Transverse colon (tissue), 3 donors: ENCODE results near the gene OXT.

ENCODE experiments used
- CTCF ChIP-seq, 5 experiments: fragments of 200-600 bp in 3 of 5; fragments of 450-650 bp in 2 of 5; sonication (generic) in 3 of 5; IDR thresholded peaks; 1 replicate in 2 of 5; 2 replicates in 3 of 5; pipeline ENCODE4 v1.5.1; 2016 to 2017; ENCODE audit warnings: antibody characterized with exemption in 5 of 5, inconsistent platforms in 3 of 5, mild to moderate bottlenecking in 2 of 5, moderate library complexity in 1 of 5
- EP300 ChIP-seq: sonication (generic); formaldehyde crosslinking; IDR thresholded peaks from one replicate; pipeline ENCODE4 v1.6.1; 2017; ENCODE audit warnings: antibody characterized with exemption, low read depth
- POLR2A ChIP-seq: fragments of 450-650 bp; IDR thresholded peaks from one replicate; pipeline ENCODE4 v1.6.1; 2016; ENCODE audit warnings: antibody characterized with exemption, mild to moderate bottlenecking, moderate library complexity

DNA sequence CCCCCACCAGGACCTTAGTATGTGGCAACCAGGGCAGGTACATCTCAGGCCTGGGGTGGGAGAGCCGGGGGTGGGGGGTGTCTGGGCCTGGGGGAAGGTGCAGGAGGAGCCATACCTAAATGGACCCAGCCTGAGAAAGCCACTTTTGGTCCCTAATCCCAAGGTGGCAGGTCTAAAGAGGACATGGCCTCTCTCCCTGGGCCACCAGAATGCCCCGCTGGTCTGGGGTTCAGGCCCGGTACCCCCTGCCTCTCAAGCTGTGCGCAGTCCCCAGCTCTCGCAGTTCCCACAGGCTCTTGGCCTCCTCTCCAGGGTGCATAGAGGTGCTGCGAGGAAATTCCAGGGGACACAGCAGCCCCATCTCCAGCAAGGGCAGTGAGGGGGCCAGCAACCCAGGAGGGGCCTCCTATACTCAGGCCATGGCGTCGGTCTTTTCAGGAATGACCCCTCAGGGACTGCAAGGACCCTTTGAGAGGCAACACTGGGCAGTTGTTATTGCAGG is 14.2 kb downstream of the OXT start:
- TF ChIP-seq CTCF (IDR thresholded peaks at IDR 0.05) (no peak), POLR2A (no peak), EP300 (no peak)
